Nucleus accumbens (tissue), 56 donors: ENCODE data around the gene CDKAL1.

Source experiments
- DNase-seq, 56 donors: peaks; one replicate each; lab custom pipeline; 2025; lab: John Stamatoyannopoulos, UW

The CDKAL1 gene

GRCh38 chr6:21204951-21205350, 670.7 kb downstream of the CDKAL1 start:
- no peak for DNase-seq

- no peak for DNase-seq
These were observed 674.0 kb downstream of the CDKAL1 start for GRCh38 chr6:21208081-21208795.

- DNase-seq = no peak
These were observed 674.5 kb downstream of the CDKAL1 start for GRCh38 chr6:21208796-21209186.

DNA sequence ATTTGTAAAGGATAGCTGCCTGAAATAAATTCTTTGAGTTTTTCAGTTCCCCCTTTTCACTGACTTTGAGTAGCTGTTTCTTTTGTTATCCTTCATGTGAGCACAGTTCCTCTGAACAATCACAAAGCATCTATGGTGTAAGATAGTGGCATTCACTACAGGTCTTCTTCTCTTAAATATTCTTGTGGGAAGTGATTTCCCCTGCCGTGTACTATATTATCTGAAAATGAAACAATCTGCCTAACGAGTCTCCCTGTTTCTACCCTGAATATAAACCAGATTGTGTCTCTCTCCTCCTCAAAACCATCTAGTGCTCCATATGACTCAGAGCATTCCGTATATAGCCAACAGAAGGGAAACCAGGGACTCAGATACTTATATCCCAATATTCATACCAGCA, 679.2 kb downstream of the CDKAL1 start:
- DNase-seq = no peak

GRCh38 chr6:21214738-21215448, 680.6 kb downstream of the CDKAL1 start:
- DNase-seq = no peak

DNA sequence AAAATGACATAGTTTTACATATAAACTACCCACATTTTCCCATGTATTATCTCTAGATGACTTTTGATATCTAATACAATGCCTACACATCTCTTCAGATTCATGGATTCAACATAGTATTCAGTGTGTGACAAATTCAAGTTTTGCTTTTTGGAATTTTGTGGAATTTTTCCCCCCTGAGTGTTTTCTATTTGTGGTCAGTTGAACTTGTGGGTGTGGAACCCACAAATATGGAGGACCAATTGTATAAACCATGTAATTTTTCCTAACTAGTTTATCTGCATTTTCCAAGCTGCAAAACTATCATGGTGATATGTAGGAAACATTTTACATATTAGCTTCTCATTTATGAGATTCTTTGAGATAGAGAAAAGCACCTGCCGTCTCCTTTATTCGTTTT, 685.0 kb downstream of the CDKAL1 start:
- no peak for DNase-seq

GRCh38 chr6:21219856-21220255, 685.6 kb downstream of the CDKAL1 start:
- no peak for DNase-seq

GRCh38 chr6:21220271-21220987, 686.2 kb downstream of the CDKAL1 start:
- no peak for DNase-seq

DNA sequence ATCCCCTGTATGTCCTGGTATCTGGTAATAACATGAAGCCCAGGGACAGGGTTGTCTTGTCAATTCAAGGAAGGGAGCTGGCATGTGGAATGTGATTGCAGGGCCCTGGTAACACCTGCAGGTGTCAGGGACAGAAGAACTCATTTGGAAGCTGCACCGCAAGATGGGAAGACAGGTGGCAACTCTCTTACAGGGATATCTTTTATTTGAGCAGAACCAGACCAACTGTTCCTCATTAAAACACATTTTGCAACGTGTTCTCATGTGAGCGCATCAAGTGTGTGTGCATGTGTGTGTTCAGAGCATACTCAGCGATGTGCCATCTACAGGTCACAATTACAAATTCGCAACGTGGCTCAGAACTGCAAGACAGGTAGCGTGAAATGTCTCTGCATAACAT, 688.4 kb downstream of the CDKAL1 start:
- DNase-seq = no peak

DNA sequence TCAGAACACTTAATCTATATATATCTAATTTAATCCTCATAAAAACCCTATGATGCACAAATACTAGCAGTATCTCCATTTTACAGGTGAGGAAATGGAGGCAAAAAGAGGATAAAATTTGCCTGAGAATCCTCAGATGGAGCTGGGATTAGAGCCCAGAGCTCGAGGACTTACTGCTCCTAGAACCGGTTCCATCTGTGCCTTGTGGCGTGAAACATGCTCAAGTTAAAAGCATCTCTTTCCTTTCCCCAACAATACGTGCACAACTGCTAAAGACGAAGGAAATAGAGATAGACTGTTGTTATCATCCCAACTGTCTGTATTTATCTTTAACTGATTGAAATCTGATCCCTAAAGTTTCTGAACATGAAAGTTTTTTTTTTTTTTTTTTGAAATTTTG, 691.7 kb downstream of the CDKAL1 start:
- DNase-seq = no peak

- DNase-seq = no peak
These were observed 693.2 kb downstream of the CDKAL1 start for GRCh38 chr6:21227486-21227885.

GRCh38 chr6:21228411-21228810, 694.2 kb downstream of the CDKAL1 start:
- no peak for DNase-seq

GRCh38 chr6:21228876-21229460, 694.7 kb downstream of the CDKAL1 start:
- no peak for DNase-seq

- DNase-seq = no peak
These were observed 696.3 kb downstream of the CDKAL1 start for GRCh38 chr6:21230536-21230935.

DNA sequence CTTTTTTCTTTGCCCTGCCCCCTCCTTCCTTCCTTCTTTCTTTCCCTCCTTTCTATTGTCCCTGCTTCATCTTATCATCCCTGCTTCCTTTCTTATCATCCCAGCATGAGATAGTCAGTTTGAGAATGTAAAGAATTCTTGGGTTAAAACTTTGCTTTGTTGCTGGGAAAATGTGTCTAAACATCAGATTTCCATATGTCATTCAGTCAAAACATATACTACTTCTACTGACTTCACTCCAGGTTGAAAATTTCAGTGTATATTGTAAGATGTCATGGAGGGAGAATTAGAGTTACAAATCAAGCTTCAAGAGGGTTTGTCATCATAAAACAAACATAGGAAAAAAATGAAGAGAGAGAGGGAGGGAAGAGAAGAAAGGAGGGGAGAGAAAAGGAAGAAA, 700.9 kb downstream of the CDKAL1 start:
- no peak for DNase-seq

- DNase-seq = no peak
These were observed 704.0 kb downstream of the CDKAL1 start for GRCh38 chr6:21238208-21238607.

DNA sequence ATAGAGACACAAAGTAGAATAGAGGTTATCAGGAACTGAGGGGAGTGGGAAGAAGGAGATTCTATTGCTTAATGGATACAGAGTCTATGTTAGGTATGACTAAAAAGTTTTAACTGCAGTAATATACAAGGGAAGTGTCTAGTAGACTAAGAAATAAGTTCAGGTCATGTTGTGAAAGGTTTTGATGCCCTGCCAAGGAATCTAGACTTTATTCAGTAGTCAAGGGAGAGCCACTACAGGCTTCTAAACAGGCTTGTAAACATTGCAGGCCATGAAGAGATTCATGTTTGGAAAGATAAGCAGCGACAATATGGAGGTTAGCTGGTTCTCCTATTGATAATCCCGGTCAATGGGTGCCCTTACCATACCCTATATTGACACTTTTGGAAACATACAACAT, 706.5 kb downstream of the CDKAL1 start:
- no peak for DNase-seq

DNA sequence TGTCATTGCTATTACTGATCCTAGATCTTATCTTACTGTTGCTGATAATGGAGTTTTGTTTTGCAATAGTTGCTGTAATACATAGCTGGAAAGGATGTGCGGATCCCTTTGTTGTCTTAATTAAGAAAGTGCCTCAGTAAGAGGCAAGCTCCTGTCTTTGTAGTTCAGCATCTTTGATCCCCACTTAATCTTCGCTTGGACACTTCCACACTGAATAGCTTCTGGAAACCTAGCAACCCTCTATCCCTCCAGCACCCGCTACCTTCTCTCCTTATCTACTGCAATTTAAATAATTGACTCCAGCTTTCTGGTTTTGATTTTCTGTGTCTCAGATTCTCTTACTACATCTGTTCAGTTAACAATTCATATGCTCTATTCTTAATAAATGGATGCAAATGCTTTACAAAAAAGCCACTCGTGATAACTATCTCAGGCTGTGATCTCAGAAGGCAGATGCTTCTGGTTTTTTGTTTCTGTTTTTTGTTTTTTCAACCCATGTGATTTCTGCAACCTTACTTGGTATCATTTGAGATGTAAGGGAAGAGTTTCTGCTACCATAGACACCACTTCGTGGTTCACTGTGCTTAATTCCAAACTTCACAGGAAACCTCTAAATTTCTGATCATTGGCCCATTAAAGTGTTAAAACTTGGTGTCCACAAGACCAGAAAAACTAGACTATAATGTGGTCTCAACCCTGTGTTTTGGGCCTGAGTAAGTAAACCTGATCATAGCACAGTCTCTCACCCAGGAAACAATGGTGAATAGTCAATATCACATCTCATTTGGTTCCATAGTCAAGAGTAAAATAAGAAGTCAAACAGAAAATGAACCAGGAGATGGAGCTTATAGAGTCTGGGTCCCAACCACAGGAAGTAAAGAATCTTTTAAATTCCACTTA, 707.2 kb downstream of the CDKAL1 start:
- no peak for DNase-seq

DNA sequence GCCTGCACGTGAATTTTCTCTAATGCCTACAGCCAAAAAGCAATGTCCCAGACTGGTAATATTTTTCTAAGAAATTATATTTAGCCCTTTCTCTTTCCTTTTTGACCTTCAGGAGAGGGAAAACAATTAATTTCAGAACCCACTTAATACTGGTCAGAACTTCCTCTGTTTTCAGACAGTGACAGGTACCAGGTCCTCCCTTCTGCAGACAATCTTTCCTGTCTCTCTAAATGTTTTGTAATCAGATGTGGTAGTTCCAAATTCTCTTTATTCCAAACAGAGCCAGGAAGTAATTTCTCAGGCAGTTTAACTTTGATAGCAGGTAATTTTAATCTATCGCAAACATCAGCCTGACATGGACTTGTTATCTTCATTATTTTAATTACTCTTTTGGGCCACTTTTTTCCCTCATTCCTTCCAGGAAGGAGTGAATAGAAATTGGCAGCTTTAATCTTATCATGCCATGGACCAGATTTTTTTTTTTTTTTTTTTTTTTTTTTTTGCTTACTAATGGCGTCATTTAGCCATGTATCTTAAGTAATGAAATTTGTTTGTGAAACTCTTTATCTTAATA, 710.7 kb downstream of the CDKAL1 start:
- DNase-seq = no peak

- no peak for DNase-seq
These were observed 711.2 kb downstream of the CDKAL1 start for GRCh38 chr6:21245488-21245887.
